Mucosa of descending colon (tissue), 3 donors: ENCODE measurements around the gene SERPINF2. TPM values are rescaled to one million over a fixed set of nuclear protein-coding genes. Genes with fewer than 3 reads are reported as not detected.
A peak's percentile ranks its signal among the peaks of the same experiment; 100 is the strongest.
"Not testable (repeated sequence)": the region's sequence is repeated elsewhere in the genome, so short reads cannot be mapped to it uniquely, and the experiment has no call there.

Experiments
- ATAC-seq: fragments of 200-7000 bp; cut with Tn5 transposase; one replicate; pipeline ENCODE4 v1.9.1; 2020; ENCODE audit warnings: mild to moderate bottlenecking, moderate library complexity
- DNase-seq, 3 donors: peaks; one replicate each; pipeline ENCODE4 v3.0.0-alpha.2; 2020
- H3K36me3 ChIP-seq: fragments of 200-600 bp; one replicate; pipeline ENCODE4 v1.8.0; 2021; ENCODE audit warnings: low read depth, mild to moderate bottlenecking
- H3K4me1 ChIP-seq: fragments of 200-600 bp; one replicate; pipeline ENCODE4 v1.8.0; 2021; ENCODE audit warnings: low read depth, mild to moderate bottlenecking
- H3K4me3 ChIP-seq: fragments of 200-600 bp; one replicate; pipeline ENCODE4 v1.8.0; 2021; ENCODE audit warnings: mild to moderate bottlenecking
- H3K9me3 ChIP-seq: fragments of 200-600 bp; one replicate; pipeline ENCODE4 v1.8.0; 2021; ENCODE audit warnings: mild to moderate bottlenecking
- CTCF ChIP-seq: fragments of 200-600 bp; IDR thresholded peaks from one replicate; pipeline ENCODE4 v1.8.0; 2022; ENCODE audit warnings: antibody characterized with exemption, mild to moderate bottlenecking
- intact Hi-C, 2 donors: fragments of 100-400 bp; cut with DNase I in 1 of 2; cut with micrococcal nuclease in 1 of 2; formaldehyde crosslinking; loops; one replicate each; pipeline versions ENCODE4 v1.11.0 to v1.11.1; 2022; cut with DNase I, micrococcal nuclease
- total RNA-seq, 3 donors: library from RNA; stranded (reverse); fragmentation: NEBNext Ultra II Directional in 2 of 3; extraction: Animal tissue kit (Norgen Biotek cat#: 25700) in 2 of 3; gene quantifications; one replicate each; pipeline versions ENCODE4 v1.2.1 to v1.2.4, GENCODE V29; 2021 to 2023
- donor health status: DM: no; HTN: no; CAD: no; lungs with moderate emphysema.
- donor health status: DM: no; HTN: no; CAD: no.
- donor health status: DM: no; HTN: yes; CAD: no.

SERPINF2 gene
- total RNA-seq, 3 donors from 2014 or later: 0.78 to 8.2 (median 2.9) TPM

- ATAC-seq: no peak
- no peak overlapping the region for H3K4me3 ChIP-seq
- no peak for TF ChIP-seq CTCF
- no peaks in the 10 kb centered on the region for H3K9me3 ChIP-seq
- peak in 1 of 3 donors; percentile 61 for DNase-seq
- intact Hi-C loops: no loop called here
- H3K4me1 ChIP-seq: peaks cover 39% of the 10 kb centered on the region
- peaks cover 5% of the 10 kb centered on the region for H3K36me3 ChIP-seq
Measured at GRCh38 chr17:1718362-1719165, 24.1 kb upstream of the SERPINF2 start.

GRCh38 chr17:1720856-1721386, 21.8 kb upstream of the SERPINF2 start:
- Histone ChIP-seq H3K36me3 (peaks cover 5% of the 10 kb centered on the region), H3K4me1 (peaks cover 36% of the 10 kb centered on the region), H3K4me3 (no peak overlapping the region), H3K9me3 (no peaks in the 10 kb centered on the region)
- DNase-seq (peak in 2 of 3 donors; percentile 77 to 80), ATAC-seq (no peak)
- TF ChIP-seq CTCF: peak; percentile 91
- intact Hi-C loops: loop anchor here in 1 of 2 donors (5.0 kb wide), 1 partner anchor 61 kb away; no protein-coding TSS in a partner anchor

GRCh38 chr17:1722022-1722421, 20.6 kb upstream of the SERPINF2 start:
- peaks cover 40% of the 10 kb centered on the region for H3K4me1 ChIP-seq
- not testable (repeated sequence) for ATAC-seq, H3K4me3 ChIP-seq, H3K36me3 ChIP-seq, DNase-seq, H3K9me3 ChIP-seq
- intact Hi-C loops: loop anchor here in 1 of 2 donors (5.0 kb wide), 1 partner anchor 60 kb away; no protein-coding TSS in a partner anchor

- DNase-seq: peak; percentile 92 to 97 (median 96)
- TF ChIP-seq CTCF: no peak
- peak within 1 kb of the TSS; percentile 82 for H3K4me3 ChIP-seq
- H3K4me1 ChIP-seq: peaks cover 33% of the 10 kb centered on the region
- no peaks in the 10 kb centered on the region for H3K36me3 ChIP-seq
- H3K9me3 ChIP-seq: no peaks in the 10 kb centered on the region
- peak; percentile 88 for ATAC-seq
- intact Hi-C loops: loop anchor here in 1 of 2 donors (5.0 kb wide), 1 partner anchor 58 kb away; no protein-coding TSS in a partner anchor
Measured at GRCh38 chr17:1724351-1724868, 18.3 kb upstream of the SERPINF2 start, which contains the start of gene WDR81. Gene WDR81, plus strand, starts transcription at chr17:1724704. Its CDS starts 256 bp downstream, at chr17:1724960.

GRCh38 chr17:1724869-1725641, 17.6 kb upstream of the SERPINF2 start:
- H3K36me3 ChIP-seq: no peaks in the 10 kb centered on the region
- intact Hi-C loops: loop anchor here in 1 of 2 donors (5.0 kb wide), 1 partner anchor 57 kb away; no protein-coding TSS in a partner anchor
- H3K4me3 ChIP-seq: peak overlapping the region; percentile 82
- ATAC-seq (peak; percentile 71), DNase-seq (peak in 1 of 3 donors; percentile 67)
- H3K4me1 ChIP-seq: peaks cover 33% of the 10 kb centered on the region
- no peak for TF ChIP-seq CTCF
- H3K9me3 ChIP-seq: no peaks in the 10 kb centered on the region
